ENCODE measurements around the gene EBF4. TPM values are rescaled to one million over a fixed set of nuclear protein-coding genes. Genes with fewer than 3 reads are reported as not detected.

Gene EBF4
- total and polyA plus RNA-seq, 2 of the 8 experiments (the other 6 are each of a cell fraction or from before 2014, with no cell fraction given), result 1.2 to 2.9 TPM

DNA sequence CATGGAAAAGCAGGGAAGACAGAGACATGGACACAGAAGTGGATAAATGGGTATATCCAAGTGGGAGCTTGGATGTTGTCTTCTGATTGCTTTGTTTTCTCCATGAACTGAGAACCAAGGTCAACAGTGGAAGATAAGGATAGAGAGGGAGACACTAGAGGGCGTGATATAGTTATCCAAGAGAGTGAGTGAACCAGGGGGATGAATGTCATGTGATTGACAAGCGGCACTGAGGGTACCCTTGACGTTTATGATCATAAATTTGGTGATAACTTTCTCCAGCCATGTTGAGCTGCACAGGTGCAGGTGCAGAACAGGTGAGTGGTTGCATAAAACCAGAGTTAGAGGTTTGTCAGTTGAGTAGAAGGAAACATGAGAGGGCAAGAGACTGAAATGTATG, 20.7 kb downstream of the EBF4 start:
- Histone ChIP-seq H4K8ac (ENCODE audit: extremely low read depth, insufficient read depth, low read length) (no peak overlapping the region), H2AFZ (ENCODE audit: low read length) (no peak overlapping the region), H3K4me1 (replicated peaks in 1 of 4; ENCODE audit: control insufficient read depth in 3 of 4, insufficient read depth in 4 of 4, low read length in 3 of 4) (peaks cover 2 to 14% (median 5%) of the 10 kb centered on the region in 4 experiments; a peak in 5 of 7 replicates), H4K91ac (replicated peaks; ENCODE audit: insufficient read length, low read length) (no peak overlapping the region), H3K4me3 (ENCODE audit: extremely low read depth in 1 of 4, insufficient read depth in 2 of 4, low read depth in 3 of 4, low read length in 4 of 4) (no peak overlapping the region), H2BK12ac (ENCODE audit: low read depth, low read length) (no peak overlapping the region), H3K23ac (ENCODE audit: insufficient read length) (no peak overlapping the region), H3K4me2 (ENCODE audit: insufficient read depth in 1 of 2, low read depth in 2 of 2, low read length in 2 of 2) (no peak overlapping the region), H3K18ac (ENCODE audit: extremely low read depth, low read length) (no peak overlapping the region), H3K79me1 (ENCODE audit: low read depth, low read length) (no peaks in the 10 kb centered on the region), H3K27me3 (replicated peaks in 1 of 4; ENCODE audit: control insufficient read depth in 3 of 4, extremely low read depth in 1 of 4, insufficient read depth in 3 of 4, low read length in 3 of 4) (peaks cover 0 to 2% (median 0%) of the 10 kb centered on the region in 4 experiments; a peak in 1 of 7 replicates), H3K9me3 (ENCODE audit: insufficient read depth in 2 of 2, low read depth in 1 of 2, low read length in 1 of 2) (no peaks in the 10 kb centered on the region), H4K5ac (ENCODE audit: insufficient read length, low read depth, low read length) (no peak overlapping the region), H3K9ac (replicated peaks in 1 of 4; ENCODE audit: extremely low read depth in 1 of 4, low read depth in 3 of 4, low read length in 3 of 4) (no peak overlapping the region), H3K36me3 (ENCODE audit: control insufficient read depth in 2 of 4, insufficient read depth in 4 of 4, low read length in 3 of 4) (no peaks in the 10 kb centered on the region), H2BK20ac (ENCODE audit: low read length) (no peak overlapping the region), H2BK120ac (replicated peaks; ENCODE audit: low read depth, low read length) (no peak overlapping the region), H3K79me2 (ENCODE audit: control insufficient read depth in 1 of 2, insufficient read depth in 2 of 2, low read length in 2 of 2) (no peaks in the 10 kb centered on the region), H3K27ac (ENCODE audit: low read depth, low read length) (no peak overlapping the region), H2BK15ac (ENCODE audit: low read length) (no peak overlapping the region), H2BK5ac (ENCODE audit: low read depth, low read length) (no peak overlapping the region), H3K4ac (replicated peaks; ENCODE audit: insufficient read length, low read depth, low read length) (no peak overlapping the region), H2AK5ac (ENCODE audit: low read depth, low read length) (no peak overlapping the region), H3K56ac (replicated peaks; ENCODE audit: insufficient read length, low read depth, low read length) (no peak overlapping the region), H3K23me2 (ENCODE audit: low read depth, low read length) (no peaks in the 10 kb centered on the region), H4K20me1 (replicated peaks in 1 of 2; ENCODE audit: control insufficient read depth in 1 of 2, insufficient read depth in 2 of 2, low read length in 2 of 2) (no peaks in the 10 kb centered on the region), H3K14ac (ENCODE audit: insufficient read length) (no peak overlapping the region)
- ChIA-PET CTCF (ENCODE audit: partially characterized antibody) (interaction anchor here (0.8 to 17.4 kb wide), 13 partner anchors 8 to 98 kb away, joined by 3 to 286 read pairs (median 3); no protein-coding TSS in a partner anchor), POLR2A (ENCODE audit: partially characterized antibody) (interaction anchor here (0.6 to 0.9 kb wide), 2 partner anchors 11 to 122 kb away, joined by 3 to 4 read pairs; no protein-coding TSS in a partner anchor)
- WGBS, 2 experiments (ENCODE audit: extremely low coverage in 1 of 2, insufficient coverage in 1 of 2, insufficient read length in 1 of 2, insufficient replicate concordance in 2 of 2, low coverage in 1 of 2, low lambda C conversion rate in 2 of 2, missing lambda C conversion rate in 1 of 2), result 29% methylated on average over 3 of the region's 3 CpGs; no CpG with 5 or more reads in 1 of the 2 experiments
- peak; percentile 84 for FAIRE-seq
- no peak for DNase-seq (ENCODE audit: low read depth in 1 of 2, low spot score in 2 of 2)
- TF ChIP-seq RAD21 (IDR thresholded peaks at IDR 0.05 in 1 of 2, conservative IDR thresholded peaks at IDR 0.05 in 1 of 2; ENCODE audit: low read depth in 2 of 2, low read length in 2 of 2) (peak; percentile 62 to 70), KDM5A (IDR thresholded peaks at IDR 0.05; ENCODE audit: low read length) (no peak), SIX5 (IDR thresholded peaks at IDR 0.05; ENCODE audit: low read depth, low read length) (no peak), JUND (IDR thresholded peaks at IDR 0.05; ENCODE audit: low read length) (no peak), RNF2 (IDR thresholded peaks at IDR 0.05; ENCODE audit: borderline replicate concordance, low read depth, low read length, missing control alignments, poor library complexity, severe bottlenecking) (no peak), CBX8 (IDR thresholded peaks at IDR 0.05; ENCODE audit: borderline replicate concordance, low read depth, low read length) (no peak), SP1 (IDR thresholded peaks at IDR 0.05; ENCODE audit: low read depth, low read length) (no peak), ZNF274 (IDR thresholded peaks at IDR 0.05; ENCODE audit: borderline replicate concordance, extremely low read depth, low read length) (no peak), SRF (IDR thresholded peaks at IDR 0.05; ENCODE audit: low read depth, low read length) (no peak), TCF12 (IDR thresholded peaks at IDR 0.05; ENCODE audit: low read depth, low read length) (no peak)
- TF ChIP-seq, protein P1, sequence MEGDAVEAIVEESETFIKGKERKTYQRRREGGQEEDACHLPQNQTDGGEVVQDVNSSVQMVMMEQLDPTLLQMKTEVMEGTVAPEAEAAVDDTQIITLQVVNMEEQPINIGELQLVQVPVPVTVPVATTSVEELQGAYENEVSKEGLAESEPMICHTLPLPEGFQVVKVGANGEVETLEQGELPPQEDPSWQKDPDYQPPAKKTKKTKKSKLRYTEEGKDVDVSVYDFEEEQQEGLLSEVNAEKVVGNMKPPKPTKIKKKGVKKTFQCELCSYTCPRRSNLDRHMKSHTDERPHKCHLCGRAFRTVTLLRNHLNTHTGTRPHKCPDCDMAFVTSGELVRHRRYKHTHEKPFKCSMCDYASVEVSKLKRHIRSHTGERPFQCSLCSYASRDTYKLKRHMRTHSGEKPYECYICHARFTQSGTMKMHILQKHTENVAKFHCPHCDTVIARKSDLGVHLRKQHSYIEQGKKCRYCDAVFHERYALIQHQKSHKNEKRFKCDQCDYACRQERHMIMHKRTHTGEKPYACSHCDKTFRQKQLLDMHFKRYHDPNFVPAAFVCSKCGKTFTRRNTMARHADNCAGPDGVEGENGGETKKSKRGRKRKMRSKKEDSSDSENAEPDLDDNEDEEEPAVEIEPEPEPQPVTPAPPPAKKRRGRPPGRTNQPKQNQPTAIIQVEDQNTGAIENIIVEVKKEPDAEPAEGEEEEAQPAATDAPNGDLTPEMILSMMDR (IDR thresholded peaks at IDR 0.05; ENCODE audit: control extremely low read depth in 1 of 3, insufficient read depth in 1 of 3, low read depth in 1 of 3, low read length in 3 of 3), result peak in 2 of 3 experiments; percentile 48 to 64; a peak in 2 of 4 replicates

Data from H1 (cell line).